ENCODE data around the gene NUP42. TPM values are rescaled to one million over a fixed set of nuclear protein-coding genes. Genes with fewer than 3 reads are reported as not detected.

The NUP42 gene
- total and polyA plus RNA-seq, 2 of the 13 experiments (the other 11 are each of a cell fraction or from before 2014, with no cell fraction given), result 32.0 to 51.5 TPM

DNA sequence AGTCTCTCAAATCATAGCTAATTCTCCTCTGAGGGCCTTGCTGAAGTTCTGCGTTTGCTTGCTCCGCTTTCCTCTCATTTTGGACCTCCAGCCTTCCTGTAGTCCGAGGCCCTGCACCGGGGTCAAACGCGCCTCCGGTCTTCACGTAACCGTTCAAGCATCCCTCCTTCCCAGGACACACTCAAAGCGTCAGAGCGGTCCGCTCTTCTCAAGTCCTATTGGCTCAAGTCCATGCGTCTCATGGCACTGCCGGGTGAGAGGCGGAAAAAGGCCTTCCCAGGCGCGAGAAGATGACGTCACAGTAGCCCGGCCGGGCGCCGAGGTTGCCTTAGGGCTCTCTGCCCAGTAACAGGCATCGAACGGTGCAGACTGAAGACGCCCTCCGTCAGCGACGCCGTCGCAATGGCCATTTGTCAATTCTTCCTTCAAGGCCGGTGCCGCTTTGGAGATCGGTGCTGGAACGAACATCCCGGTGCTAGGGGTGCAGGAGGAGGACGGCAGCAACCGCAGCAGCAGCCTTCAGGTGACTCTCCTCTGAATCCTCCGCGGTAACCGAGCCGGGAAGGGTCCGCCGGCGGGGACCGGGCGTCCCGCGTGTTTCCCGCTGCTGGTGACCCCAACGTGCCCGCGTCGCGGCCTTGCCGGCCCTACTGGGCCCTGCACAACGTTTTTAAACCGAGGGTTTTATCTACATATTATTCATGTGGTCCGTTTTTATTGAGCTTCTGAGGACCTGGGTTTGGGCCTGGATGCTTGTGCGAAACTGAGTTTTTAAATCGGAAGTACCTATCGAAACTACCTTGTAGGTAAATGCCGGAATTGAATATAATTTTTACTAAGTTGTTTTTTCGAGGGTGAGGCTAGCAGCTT is at the start of gene NUP42 (continued):
- TF ChIP-seq IRF2 (CRISPR knock-in tag; IDR thresholded peaks at IDR 0.05) (peak; percentile 89), ESRRA (CRISPR knock-in tag; IDR thresholded peaks at IDR 0.05; ENCODE audit: low read depth) (no peak), ZSCAN22 (CRISPR knock-in tag; IDR thresholded peaks at IDR 0.05) (no peak), MBD4 (IDR thresholded peaks at IDR 0.05; ENCODE audit: borderline replicate concordance, low read length) (no peak), SMAD1 (CRISPR knock-in tag; IDR thresholded peaks at IDR 0.05; ENCODE audit: borderline replicate concordance, low read depth) (peak; percentile 97; the same call in 1 of the 2 replicates), AHR (CRISPR knock-in tag; IDR thresholded peaks at IDR 0.05) (peak; percentile 89; the same call in 1 of the 2 replicates), RBM22 (optimal IDR thresholded peaks at IDR 0.05; ENCODE audit: low read length) (no peak), POLR2AphosphoS2 (IDR thresholded peaks at IDR 0.05; ENCODE audit: low read depth, low read length) (no peak), ZNF24 (IDR thresholded peaks at IDR 0.05) (peak; percentile 10; the same call in 1 of the 2 replicates), ZNF605 (CRISPR knock-in tag; IDR thresholded peaks at IDR 0.05) (peak; percentile 97), SRSF1 (optimal IDR thresholded peaks at IDR 0.05; ENCODE audit: low read depth, low read length) (no peak), NFYC (CRISPR knock-in tag; IDR thresholded peaks at IDR 0.05) (peak; percentile 86), ZNF354B (CRISPR knock-in tag; IDR thresholded peaks at IDR 0.05) (peak; percentile 96; the same call in 1 of the 2 replicates), HDAC2 (CRISPR knock-in tag; IDR thresholded peaks at IDR 0.05) (peak; percentile 92), SIX4 (CRISPR knock-in tag; IDR thresholded peaks at IDR 0.05) (no peak), PHF21A (CRISPR knock-in tag; IDR thresholded peaks at IDR 0.05) (peak; percentile 85), PRPF4 (IDR thresholded peaks at IDR 0.05; ENCODE audit: low read depth, low read length, poor library complexity, severe bottlenecking) (no peak), FOXK1 (CRISPR knock-in tag; IDR thresholded peaks at IDR 0.05; ENCODE audit: borderline replicate concordance, low read depth) (peak; percentile 88; the same call in 1 of the 2 replicates), ZNF672 (CRISPR knock-in tag; IDR thresholded peaks at IDR 0.05) (no peak), ZFX (CRISPR knock-in tag; IDR thresholded peaks at IDR 0.05; ENCODE audit: low read depth) (peak; percentile 97), EZH2 (conservative IDR thresholded peaks at IDR 0.05; ENCODE audit: low read depth, low read length) (no peak), ZNF496 (CRISPR knock-in tag; IDR thresholded peaks at IDR 0.05; ENCODE audit: insufficient replicate concordance) (no peak)
- TF ChIP-seq, protein P1, sequence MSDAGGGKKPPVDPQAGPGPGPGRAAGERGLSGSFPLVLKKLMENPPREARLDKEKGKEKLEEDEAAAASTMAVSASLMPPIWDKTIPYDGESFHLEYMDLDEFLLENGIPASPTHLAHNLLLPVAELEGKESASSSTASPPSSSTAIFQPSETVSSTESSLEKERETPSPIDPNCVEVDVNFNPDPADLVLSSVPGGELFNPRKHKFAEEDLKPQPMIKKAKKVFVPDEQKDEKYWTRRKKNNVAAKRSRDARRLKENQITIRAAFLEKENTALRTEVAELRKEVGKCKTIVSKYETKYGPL (CRISPR knock-in tag; IDR thresholded peaks at IDR 0.05), result no peak; the same call in 1 of the 2 replicates
- TF ChIP-seq, protein P2, sequence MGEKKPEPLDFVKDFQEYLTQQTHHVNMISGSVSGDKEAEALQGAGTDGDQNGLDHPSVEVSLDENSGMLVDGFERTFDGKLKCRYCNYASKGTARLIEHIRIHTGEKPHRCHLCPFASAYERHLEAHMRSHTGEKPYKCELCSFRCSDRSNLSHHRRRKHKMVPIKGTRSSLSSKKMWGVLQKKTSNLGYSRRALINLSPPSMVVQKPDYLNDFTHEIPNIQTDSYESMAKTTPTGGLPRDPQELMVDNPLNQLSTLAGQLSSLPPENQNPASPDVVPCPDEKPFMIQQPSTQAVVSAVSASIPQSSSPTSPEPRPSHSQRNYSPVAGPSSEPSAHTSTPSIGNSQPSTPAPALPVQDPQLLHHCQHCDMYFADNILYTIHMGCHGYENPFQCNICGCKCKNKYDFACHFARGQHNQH (CRISPR knock-in tag; IDR thresholded peaks at IDR 0.05), result peak; percentile 70
- TF ChIP-seq, protein P3, sequence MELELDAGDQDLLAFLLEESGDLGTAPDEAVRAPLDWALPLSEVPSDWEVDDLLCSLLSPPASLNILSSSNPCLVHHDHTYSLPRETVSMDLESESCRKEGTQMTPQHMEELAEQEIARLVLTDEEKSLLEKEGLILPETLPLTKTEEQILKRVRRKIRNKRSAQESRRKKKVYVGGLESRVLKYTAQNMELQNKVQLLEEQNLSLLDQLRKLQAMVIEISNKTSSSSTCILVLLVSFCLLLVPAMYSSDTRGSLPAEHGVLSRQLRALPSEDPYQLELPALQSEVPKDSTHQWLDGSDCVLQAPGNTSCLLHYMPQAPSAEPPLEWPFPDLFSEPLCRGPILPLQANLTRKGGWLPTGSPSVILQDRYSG (CRISPR knock-in tag; IDR thresholded peaks at IDR 0.05), result no peak
- TF ChIP-seq, protein P4, sequence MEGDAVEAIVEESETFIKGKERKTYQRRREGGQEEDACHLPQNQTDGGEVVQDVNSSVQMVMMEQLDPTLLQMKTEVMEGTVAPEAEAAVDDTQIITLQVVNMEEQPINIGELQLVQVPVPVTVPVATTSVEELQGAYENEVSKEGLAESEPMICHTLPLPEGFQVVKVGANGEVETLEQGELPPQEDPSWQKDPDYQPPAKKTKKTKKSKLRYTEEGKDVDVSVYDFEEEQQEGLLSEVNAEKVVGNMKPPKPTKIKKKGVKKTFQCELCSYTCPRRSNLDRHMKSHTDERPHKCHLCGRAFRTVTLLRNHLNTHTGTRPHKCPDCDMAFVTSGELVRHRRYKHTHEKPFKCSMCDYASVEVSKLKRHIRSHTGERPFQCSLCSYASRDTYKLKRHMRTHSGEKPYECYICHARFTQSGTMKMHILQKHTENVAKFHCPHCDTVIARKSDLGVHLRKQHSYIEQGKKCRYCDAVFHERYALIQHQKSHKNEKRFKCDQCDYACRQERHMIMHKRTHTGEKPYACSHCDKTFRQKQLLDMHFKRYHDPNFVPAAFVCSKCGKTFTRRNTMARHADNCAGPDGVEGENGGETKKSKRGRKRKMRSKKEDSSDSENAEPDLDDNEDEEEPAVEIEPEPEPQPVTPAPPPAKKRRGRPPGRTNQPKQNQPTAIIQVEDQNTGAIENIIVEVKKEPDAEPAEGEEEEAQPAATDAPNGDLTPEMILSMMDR (CRISPR knock-in tag; IDR thresholded peaks at IDR 0.05), result peak; percentile 22; the same call in 1 of the 2 replicates

All from HepG2 (cell line).